ENCODE data around the gene TAS2R39.
A peak's percentile ranks its signal among the peaks of the same experiment; 100 is the strongest.
"Not testable (repeated sequence)": the region's sequence is repeated elsewhere in the genome, so short reads cannot be mapped to it uniquely, and the experiment has no call there.

Gene TAS2R39

DNA sequence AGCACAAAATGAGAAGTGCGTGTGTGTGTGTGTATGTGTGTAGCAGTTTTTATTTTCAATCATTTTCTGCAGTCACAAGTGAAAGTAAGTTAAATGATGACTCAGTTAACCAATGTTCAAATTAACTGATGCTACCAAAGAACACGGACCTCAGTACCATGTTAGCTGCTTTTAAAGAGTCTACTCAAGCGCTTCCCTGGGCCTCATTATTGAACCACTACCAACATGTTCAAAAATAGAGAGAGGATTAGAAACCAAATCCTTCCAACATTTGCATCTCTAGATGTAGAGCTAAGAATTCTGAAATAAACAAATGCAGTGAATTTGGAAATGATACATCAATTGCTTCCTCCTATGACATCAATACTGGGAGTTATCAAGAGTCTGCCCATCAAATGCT lies at the start of gene TAS2R39:
Gene TAS2R39, plus strand, starts transcription at position 396 of the 400 bp plus-strand sequence. Its CDS starts 0 bp downstream, at position 396.
- no peak for DNase-seq (ENCODE audit: low read depth in 2 of 2)

DNA sequence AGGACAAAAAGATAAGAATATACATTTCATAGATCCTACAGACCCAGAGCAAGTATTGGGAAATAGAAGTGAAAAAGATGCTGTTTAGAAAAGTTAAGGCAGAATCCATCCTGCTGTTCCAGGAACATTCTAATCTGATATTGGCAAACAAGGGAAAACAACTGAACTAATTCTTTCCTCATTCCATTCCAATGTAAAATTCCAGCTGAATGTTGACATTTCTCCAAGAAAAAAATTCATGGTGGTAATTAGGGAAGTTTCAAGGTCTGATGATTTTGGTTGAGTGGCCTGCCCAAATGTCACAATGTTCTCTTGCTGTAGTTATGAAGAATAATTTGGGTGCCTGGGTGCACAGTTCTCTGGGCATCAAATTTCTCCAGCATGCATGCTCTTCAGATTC lies 36.1 kb upstream of the TAS2R39 start:
- no peak for DNase-seq (ENCODE audit: low read depth in 2 of 2)

DNA sequence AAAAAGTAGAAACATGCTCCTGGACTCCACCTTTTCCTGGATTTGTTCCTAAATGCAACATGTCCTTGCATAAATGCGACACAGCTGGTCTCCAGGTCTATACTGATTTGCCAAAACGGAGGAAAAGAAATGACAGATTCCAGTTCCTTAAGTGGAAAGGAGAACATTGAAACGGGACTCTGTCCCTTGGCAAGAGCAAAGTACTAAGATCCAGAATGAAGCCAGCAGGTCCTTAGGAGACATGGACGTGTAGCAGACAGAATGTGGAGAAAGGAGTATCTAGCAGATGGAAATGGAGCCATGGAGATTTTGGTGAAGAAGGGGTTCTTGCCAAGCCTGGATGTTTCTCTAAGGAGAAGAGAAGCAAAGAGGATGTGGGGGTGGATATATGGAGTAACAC lies 35.2 kb upstream of the TAS2R39 start:
- DNase-seq (ENCODE audit: low read depth in 2 of 2) = no peak

DNA sequence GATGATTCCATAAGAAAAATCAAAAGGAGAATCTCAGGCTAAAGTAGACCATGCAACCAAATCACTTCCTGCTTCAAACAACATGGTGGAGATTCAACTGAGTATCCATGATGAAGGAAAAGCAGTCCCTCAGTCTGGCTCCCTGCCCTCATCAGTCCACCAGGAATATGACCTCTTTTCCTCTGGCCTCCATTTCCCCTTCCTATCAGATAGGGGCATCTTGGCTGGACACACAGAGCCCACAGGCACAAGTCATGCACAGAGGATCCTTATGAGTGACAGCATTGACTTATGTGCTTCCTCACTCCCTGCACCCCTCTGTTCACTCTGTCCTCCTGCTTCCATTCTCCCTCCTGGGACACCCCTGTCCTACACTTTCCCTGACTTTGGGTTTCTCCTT lies 34.6 kb upstream of the TAS2R39 start:
- DNase-seq (ENCODE audit: low read depth in 2 of 2) = no peak

DNA sequence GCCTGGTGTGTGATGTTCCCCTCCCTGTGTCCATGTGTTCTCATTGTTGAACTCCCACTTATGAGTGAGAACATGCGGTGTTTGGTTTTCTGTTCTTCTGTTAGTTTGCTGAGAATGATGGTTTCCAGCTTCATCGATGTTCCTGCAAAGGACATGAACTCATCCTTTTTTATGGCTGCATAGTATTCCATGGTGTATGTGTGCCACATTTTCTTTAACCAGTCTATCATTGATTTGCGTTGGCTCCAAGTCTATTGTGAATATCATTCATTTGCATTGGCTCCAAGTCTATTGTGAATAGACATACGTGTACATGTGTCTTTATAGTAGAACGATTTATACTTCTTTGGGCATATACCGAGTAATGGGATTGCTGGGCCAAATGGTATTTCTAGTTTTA lies 32.5 kb upstream of the TAS2R39 start:
- DNase-seq (ENCODE audit: low read depth in 2 of 2) = not testable (repeated sequence)

DNA sequence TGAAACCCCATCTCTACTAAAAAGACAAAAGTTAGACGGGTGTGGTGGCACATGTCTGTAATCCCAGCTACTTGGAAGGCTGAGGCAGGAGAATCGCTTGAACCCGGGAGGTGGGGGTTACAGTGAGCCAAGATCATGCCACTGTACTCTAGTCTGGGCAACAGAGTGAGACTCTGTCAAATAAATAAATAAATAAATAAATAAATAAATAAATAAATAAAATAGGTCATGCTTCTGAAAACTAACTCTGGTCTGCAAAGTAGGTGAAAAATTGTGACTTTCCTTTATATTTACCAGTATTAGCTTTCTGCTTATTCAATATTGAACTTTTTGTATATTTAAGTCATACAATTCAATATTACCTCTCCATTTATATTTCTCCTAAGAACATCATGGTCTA lies 24.6 kb upstream of the TAS2R39 start:
- DNase-seq (ENCODE audit: low read depth in 2 of 2) = not testable (repeated sequence)

DNA sequence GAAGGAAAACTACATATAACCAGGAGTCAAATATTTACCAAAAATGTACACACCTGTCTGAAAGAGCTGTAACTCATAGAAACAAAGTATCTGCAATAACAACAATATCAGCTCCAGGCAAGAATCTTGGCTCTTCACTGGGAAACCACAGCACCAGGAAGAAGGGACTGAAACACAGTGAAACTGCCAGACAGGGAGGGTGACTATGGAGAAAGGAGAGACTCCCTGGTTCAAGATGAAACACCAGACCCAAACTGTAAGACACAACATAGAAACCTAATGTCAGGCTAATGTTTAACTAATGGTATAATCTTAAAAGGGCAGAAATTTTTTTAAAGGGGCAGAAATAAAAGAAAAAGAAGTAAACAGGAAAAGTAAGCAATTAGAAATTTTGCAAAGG lies 11.5 kb upstream of the TAS2R39 start:
- no peak for DNase-seq (ENCODE audit: low read depth in 2 of 2)

DNA sequence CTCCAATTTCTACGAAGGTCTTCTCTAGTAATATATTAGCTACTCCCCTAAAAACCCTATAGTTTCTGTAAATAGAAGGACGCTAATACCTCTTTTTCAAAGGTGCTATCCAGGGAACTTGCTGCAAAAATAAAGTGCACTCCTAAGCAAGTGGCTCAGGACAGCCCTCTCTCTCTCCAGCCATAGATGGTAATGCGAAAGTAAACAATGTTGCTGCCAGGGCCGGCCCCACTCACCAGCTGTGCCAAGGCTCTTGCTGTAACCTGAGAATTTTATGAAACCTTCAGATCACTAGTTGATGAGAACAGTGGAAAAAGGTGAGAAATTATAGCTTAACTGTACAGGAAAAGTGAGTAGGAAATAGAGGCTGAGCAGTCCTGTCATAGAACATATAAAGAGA lies 10.9 kb upstream of the TAS2R39 start:
- DNase-seq (ENCODE audit: low read depth in 2 of 2) = no peak

DNA sequence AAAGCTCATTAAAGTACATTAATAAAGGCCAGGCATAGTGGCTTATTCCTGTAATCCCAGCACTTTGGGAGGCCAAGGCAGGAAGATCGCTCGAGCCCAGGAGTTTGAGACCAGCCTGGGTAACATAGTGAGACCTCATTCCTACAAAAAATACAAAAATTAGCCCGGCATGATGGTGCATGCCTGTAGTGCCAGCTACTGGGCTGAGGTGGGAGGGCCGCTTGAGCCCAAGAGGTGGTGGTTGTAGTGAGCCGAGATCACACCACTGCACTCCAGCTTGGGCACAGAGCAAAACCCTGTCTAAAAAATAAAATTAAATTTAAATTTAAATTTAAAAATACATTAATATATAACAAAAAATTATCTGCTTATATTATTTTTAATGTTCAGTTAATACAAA lies 7.1 kb upstream of the TAS2R39 start:
- DNase-seq (ENCODE audit: low read depth in 2 of 2) = no peak

DNA sequence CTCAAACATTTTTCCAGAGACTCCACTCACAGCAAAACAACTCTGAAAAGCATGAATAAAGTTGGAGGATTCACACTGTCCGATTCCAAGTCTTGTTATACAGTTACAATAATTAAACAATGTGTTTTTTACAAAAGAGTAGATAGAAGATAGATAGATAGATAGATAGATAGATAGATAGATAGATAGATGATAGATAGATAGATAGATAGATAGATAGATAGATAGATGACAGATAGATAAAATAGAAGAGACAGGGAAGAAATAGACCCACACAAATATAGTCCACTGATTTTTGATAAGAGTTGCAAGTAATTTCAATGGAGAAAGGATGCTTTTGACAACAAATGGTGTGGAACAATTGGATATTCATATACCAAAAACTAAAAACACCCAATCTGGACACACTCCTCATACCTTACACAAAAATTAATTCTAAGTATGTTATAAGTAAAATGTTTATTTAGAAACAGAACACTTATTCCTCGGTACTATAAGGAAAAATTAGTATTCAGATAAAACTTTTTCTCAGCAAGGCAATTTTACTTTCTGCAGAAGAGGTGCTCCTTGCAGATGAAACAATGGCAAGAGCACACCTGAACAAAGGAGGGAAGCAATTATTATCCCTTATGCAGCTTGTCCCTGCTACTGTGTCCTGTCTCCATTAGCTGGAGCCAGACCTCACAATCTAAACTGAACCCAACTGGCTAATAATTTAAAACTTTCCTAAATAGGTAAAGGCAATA lies 5.7 kb upstream of the TAS2R39 start:
- no peak for DNase-seq (ENCODE audit: low read depth in 2 of 2)

DNA sequence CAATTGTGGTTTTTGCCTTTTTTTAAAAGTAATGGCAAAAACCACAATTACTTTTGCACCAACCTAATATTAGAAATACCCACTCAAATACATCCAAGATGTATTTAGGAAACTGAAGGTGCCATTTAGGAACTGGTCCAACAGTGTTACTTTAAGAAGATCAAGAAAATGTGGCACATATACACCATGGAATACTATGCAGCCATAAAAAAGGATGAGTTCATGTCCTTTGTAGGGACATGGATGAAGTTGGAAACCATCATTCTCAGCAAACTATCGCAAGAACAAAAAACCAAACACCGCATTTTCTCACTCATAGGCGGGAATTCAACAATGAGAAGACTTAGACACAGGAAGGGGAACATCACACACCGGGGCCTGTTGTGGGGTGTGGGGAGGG lies 2.4 kb upstream of the TAS2R39 start:
- not testable (repeated sequence) for DNase-seq (ENCODE audit: low read depth in 2 of 2)

DNA sequence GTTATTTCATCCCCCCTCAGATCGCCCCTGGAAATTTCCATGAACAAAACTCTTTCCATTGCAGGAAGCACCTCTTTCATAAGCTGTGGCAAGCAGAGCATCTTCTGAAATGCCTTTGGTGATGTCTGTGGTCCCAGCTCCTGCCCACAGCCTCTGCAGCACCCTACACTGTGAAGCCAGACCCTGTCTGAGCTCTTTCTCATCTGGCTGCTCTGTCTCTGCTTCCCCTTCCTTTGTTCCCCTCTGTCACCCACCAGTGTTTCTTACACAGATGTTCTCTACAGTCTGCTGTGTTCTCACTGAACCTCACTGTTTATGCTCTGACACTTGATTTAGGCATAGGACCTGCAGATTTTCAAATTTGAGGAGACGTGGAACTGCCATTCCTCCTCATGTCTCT lies 1.9 kb upstream of the TAS2R39 start:
- no peak for DNase-seq (ENCODE audit: low read depth in 2 of 2)

DNA sequence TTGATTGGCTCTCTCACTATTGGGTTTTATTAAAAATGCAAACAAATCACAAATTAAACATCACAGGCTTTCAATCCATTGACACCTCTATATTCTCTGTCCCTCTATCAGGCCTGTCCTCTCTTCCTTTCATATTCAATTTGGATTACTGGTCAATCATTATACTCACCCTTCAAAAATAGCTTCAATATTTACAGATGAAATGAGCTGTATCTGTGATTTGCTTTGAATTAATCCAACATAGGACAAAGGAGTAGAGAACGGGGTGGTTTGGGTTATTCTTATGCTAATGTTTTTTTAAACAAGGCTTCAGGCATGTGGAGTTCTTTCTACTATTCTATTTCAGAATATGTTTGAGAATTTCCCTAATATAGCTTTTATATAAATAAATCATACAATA lies 2.3 kb downstream of the TAS2R39 start:
- DNase-seq (ENCODE audit: low read depth in 2 of 2) = no peak

DNA sequence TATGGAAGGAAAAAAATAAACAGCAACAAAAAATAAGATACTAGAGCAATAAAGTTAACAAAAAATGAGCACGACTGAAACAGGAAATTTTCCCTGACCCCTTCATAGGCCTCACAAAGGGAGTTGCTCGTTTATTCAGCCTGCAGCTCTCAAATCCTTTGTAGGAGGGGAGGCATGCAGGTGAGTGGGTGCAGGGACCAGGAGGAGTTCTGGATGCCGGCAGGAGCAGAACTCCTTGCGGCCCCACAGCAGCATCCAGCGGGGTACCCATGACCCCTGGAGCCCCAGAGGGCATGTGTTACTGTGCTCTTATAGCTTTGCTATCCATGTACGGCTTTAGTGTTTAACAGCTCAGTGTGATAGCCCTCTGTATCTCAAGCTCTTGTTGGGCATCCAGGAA lies 5.8 kb downstream of the TAS2R39 start:
- no peak for DNase-seq (ENCODE audit: low read depth in 2 of 2)

DNA sequence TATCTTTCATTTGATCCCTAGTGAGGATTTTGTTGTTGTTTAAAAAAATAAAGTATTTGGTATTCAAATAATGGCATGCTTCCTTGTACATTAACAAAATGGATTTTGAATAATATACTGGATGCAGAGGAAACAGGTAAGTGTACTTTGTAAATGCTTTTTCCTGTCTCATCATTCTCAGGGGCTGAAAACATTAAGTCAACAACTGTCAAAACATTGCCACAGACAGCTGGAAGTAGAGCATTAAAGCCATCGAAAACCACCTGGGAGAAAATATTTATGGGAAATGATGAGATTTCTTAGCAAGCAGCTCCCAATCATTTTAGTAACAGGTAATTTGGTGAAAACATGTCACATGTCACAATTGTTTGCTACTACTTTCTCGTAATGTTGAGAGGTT lies 10.7 kb downstream of the TAS2R39 start:
- DNase-seq (ENCODE audit: low read depth in 2 of 2) = no peak

DNA sequence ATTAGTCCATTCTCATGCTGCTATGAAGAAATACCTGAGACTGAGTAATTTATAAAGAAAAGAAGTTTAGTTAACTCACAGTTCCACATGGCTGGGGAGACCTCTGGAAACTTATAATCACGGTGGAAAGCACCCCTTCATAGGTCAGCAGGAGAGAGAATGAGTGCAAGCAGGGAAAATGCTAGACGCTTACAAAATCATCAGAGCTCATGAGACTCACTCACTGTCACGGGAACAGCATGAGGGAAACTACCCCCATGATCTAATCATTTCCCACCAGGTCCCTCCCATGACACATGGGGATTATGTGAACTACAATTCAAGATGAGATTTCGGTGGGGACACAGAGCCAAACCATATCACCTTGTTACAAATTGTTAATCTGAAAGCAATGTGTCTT lies 15.8 kb downstream of the TAS2R39 start:
- DNase-seq (ENCODE audit: low read depth in 2 of 2) = no peak

DNA sequence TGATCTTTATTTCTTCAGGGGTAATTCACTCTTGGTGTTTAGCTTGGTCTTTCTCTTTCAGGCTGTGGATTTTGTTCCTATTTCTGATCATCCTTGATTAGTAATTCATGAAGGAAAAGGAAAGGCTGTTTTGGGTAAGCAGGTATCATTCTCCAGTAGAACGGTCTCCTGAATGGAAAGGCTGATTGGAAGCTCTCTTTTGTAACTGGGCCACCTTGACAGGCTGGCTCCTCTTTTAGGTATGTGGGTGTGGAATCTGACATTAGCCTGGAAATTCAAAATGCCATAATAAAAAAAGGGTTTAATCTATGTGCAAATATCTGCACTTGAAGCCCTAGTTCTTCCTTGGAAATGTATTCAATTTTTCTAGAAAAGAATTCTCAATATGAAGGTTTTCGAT lies 18.9 kb downstream of the TAS2R39 start:
- DNase-seq (ENCODE audit: low read depth in 2 of 2) = no peak

DNA sequence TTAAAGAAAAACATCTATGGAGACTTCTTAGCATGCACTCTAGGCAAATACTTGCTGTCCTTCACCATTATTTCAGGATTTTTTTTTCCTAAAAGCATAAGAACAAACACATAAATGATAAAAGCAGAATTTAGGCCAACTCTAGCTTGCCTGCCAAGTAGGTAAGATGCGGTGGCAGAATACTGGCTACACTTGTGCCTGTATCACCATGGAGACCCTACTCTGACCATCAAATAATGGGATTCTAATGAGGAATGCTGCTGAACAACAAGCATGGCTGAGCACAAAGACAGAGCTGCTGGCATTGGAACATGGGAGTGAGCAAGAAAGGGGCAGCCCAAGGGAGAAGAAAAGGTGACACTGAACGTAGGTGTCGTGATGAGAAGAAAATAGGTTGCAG lies 20.2 kb downstream of the TAS2R39 start:
- no peak for DNase-seq (ENCODE audit: low read depth in 2 of 2)

DNA sequence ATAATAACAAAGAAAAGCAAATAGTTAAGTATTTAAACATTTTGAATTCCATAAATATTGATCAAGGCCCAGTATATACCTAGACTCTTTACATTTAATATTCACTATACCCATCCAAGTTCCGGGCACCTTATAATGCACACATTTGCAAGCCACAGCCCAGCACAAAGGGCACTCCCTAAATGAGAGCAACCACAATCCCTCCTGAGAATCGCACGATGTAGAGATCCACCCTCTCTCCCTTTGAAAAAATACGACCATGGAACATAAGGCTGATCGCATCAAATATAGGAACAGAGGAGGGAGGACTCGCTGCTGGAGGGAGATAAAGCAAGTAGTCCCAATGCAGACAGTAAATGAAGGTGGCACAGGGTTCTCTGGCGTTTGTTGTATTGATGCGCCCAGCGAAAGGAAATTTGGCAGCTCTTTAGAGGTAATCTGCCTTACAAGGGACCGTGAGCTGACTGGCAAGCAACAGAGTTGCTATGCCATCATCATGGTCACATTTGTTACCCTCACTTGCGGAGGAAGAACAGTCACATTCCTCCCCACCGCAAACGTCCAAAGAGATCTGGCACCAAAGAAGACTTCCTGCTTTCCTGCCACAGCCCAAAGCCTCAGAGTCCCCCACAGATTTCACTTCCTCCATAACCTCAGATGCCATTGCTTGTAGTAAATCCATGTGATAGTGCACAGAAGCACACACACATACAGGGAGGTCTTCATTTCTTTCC lies 22.5 kb downstream of the TAS2R39 start:
- DNase-seq (ENCODE audit: low read depth in 2 of 2) = peak; percentile 3

DNA sequence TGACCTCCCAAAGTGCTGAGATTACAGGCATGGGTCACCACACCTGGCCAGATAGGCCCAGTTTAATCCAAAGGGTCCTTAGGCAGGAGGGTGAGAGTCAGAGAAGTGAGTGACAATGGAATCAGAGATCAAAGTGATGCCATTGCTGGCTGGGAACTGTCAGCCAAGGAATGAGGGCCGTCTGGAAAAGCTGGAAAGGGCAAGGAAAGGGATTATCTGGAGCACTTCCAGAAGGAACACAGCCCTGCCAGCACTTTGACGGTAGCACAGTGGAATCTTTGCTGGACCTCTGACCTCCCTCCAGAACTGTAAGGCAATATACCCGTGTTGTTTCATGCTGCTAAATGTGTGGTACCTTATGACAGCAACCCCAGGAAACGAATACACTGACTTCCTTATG lies 27.3 kb downstream of the TAS2R39 start:
- no peak for DNase-seq (ENCODE audit: low read depth in 2 of 2)

DNA sequence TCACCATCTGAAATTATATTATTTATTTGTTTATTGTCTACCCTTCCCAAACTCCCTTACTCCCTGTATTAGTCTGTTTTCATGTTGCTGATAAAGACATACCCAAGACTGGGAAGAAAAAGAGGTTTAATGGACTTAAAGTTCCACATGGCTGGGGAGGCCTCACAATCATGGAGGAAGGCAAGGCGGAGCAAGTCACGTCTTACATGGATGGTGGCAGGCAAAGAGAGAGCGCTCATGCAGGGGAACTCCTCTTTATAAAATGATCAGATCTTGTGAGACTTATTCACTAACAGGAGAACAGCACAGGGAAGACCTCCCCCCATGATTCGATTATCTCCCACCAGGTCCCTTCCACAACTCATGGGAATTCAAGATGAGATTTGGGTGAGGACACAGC lies 30.3 kb downstream of the TAS2R39 start:
- DNase-seq (ENCODE audit: low read depth in 2 of 2) = not testable (repeated sequence)

DNA sequence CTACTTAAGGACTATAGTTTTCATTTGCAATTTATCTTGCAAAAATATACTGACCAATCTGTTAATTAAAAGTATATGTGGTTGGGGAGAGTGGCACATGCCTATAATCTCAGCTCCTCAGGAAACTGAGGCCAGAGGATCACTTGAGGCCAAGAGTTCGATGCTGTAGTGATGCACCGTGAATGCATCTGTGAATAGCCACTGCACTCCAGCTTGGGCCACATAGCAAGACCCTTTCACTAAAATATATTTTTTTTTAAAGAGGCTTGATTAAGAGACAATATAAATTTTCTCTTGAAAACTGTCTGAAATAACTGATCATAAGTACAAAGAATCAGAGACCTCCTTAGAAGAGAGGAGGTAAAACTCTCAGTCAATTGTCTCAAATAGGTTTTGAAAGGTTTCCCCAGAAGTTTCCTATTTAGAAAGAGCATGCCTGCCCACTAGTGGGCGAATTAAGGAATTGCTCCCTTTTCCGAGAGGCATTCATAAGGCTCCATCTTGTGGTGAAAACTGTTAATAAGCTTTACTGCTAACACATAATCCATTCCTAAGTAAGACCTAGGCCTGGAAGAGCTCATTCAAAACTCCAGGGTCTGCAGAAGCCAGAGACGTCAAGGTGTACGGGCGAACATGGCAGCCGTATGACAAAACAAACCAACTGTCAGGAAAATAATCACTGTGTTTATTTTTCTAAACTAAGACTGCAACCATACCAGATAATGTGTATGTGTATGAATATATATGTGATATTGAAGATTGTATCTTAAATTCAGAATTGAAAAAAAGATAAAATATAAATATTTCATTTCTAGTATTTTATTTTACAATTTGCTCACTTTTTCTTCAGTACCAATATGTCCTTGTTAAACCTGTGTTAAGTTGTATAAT lies 31.8 kb downstream of the TAS2R39 start:
- peak; percentile 25 to 26 for DNase-seq (ENCODE audit: low read depth in 2 of 2)

Data from stimulated activated CD8-positive, alpha-beta memory T cell treated with anti-CD3 and anti-CD28 coated beads, Interleukin-15, amount 100 ng/mL, for 48 hours (primary cell).